C4-2B (cell line): ENCODE results near the gene SOBP.

Experiments
- CTCF ChIP-seq: fragments of 450-650 bp; conservative IDR thresholded peaks from 2 replicates; pipeline ENCODE4 v1.5.1; 2017; ENCODE audit warnings: mild to moderate bottlenecking
- ZFX ChIP-seq: fragments of 450-650 bp; IDR thresholded peaks from 2 replicates; pipeline ENCODE4 v1.6.1; 2017

- TF ChIP-seq CTCF (no peak), ZFX (no peak)
These were observed 49.5 kb downstream of the SOBP start for GRCh38 chr6:107539409-107539808.
